NCI-H2171 (cell line): ENCODE data around the gene PRR35.
A peak's percentile ranks its signal among the peaks of the same experiment; 100 is the strongest.

Experiments used
- DNase-seq: peaks from one replicate; lab custom pipeline; 2025; lab: John Stamatoyannopoulos, UW

The PRR35 gene

GRCh38 chr16:580141-580945 is 20.1 kb downstream of the PRR35 start:
- DNase-seq, result no peak

- no peak for DNase-seq
Observed at GRCh38 chr16:580946-581498, 20.8 kb downstream of the PRR35 start.

GRCh38 chr16:582218-582613 is 22.0 kb downstream of the PRR35 start:
- DNase-seq, result no peak

GRCh38 chr16:582614-583331 is 22.6 kb downstream of the PRR35 start:
- no peak for DNase-seq

- DNase-seq, result no peak
Observed at GRCh38 chr16:583470-583814, 23.2 kb downstream of the PRR35 start.

GRCh38 chr16:583815-584591 is 23.8 kb downstream of the PRR35 start:
- peak; percentile 64 for DNase-seq

- no peak for DNase-seq
Observed at GRCh38 chr16:585351-585750, 25.2 kb downstream of the PRR35 start.

- no peak for DNase-seq
Observed at GRCh38 chr16:586047-586644, 26.0 kb downstream of the PRR35 start.

GRCh38 chr16:586645-587590 is 26.7 kb downstream of the PRR35 start:
- no peak for DNase-seq

GRCh38 chr16:588639-588888 is 28.4 kb downstream of the PRR35 start:
- DNase-seq, result no peak

GRCh38 chr16:588889-589657 is 28.9 kb downstream of the PRR35 start:
- DNase-seq, result peak; percentile 91

- DNase-seq, result peak; percentile 96
Observed at GRCh38 chr16:589658-590187, 29.5 kb downstream of the PRR35 start, which contains the start of gene RAB40C. TSS of gene RAB40C (plus strand) at chr16:590066. CDS start at chr16:590292, 226 bp downstream.

GRCh38 chr16:590188-590814 is 30.1 kb downstream of the PRR35 start:
- no peak for DNase-seq

GRCh38 chr16:590815-591200 is 30.6 kb downstream of the PRR35 start:
- DNase-seq, result no peak

- no peak for DNase-seq
Observed at GRCh38 chr16:591231-591630, 31.0 kb downstream of the PRR35 start.

GRCh38 chr16:591892-592517 is 31.8 kb downstream of the PRR35 start:
- no peak for DNase-seq

GRCh38 chr16:592518-593306 is 32.5 kb downstream of the PRR35 start:
- peak; percentile 85 for DNase-seq

- DNase-seq, result no peak
Observed at GRCh38 chr16:593406-593805, 33.2 kb downstream of the PRR35 start.
